NCI-H345 treated with DMSO at 0.1 percent for 48 hours (cell line): ENCODE measurements around the gene GOLGA3.
"Not testable (repeated sequence)": the region's sequence is repeated elsewhere in the genome, so short reads cannot be mapped to it uniquely, and the experiment has no call there.

Source experiments
- DNase-seq: peaks from one replicate; lab custom pipeline; 2025; ENCODE audit not compliant: unreplicated experiment; lab: John Stamatoyannopoulos, UW

Gene GOLGA3

DNA sequence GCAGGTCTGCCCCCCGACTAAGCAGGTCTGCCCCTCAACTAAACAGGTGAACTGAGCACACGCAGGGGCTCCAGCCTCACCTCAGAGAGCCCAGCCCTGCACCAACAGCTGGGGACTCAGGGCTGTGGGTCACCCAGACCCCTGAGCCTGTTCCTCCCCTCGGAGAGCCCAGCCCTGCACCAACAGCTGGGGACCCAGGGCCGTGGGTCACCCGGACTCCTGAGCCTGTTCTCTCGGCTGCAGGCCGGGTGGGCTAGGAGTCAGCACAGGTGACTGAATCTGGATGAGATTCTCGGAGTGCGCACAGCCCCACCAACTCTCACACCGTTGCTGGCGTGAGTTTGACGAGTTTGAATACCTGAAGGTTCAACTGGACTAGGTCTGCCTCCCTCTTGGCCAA is 46.7 kb downstream of the GOLGA3 start:
- no peak for DNase-seq

GRCh38 chr12:132779781-132780353 is 48.8 kb downstream of the GOLGA3 start:
- no peak for DNase-seq

DNA sequence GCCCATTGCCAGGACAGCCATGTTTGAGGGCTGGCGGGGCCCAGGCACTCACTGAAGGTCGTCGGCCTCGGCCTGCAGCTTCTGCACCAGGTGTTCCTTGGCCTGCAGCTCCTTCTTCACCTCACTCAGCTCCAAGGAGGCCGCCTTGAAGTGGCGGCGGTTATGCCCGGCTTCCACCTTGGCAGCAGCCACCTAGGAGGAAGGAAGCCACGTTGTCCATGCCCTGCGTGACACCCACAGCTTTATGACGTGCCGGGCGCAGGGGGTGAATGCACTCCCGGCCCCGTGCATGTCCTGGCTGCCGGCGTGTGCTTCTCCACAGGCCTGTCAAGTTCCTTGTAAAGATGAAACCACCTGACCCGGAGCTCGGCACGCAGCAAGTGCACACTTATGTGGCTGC is 51.1 kb downstream of the GOLGA3 start:
- no peak for DNase-seq

GRCh38 chr12:132776816-132777568 is 51.7 kb downstream of the GOLGA3 start:
- DNase-seq, result no peak

GRCh38 chr12:132776230-132776625 is 52.4 kb downstream of the GOLGA3 start:
- not testable (repeated sequence) for DNase-seq

- DNase-seq, result no peak
These were observed 53.0 kb downstream of the GOLGA3 start for GRCh38 chr12:132775502-132776229.

DNA sequence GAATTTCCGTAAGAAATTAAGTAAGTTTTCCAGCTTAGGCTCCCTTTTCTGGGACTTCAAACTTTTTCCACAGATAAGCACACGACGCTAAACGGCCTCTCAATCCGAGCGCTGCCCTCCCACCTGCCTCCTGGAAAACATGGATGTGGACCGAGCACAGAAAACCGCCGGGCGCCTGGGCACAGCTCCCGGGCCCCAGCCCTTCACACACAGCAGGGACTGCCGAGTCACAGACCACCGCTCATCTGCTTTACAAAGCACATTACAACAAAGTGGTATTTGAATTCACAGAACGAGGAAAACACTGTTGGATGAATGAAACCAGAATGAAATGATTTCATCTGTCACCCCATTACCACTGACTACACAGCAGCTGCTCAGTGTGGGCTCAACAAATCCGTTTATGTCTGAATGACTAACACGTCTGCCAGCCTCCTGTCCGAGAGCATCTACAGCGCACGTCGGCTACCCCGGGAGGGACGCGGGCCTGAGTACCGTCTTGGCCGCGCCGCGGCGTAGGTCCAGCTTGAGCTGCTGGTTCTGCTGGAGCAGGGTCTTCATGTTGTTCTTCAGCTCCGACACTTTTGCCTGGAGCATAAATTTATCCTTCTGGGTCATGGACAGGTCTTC is 53.9 kb downstream of the GOLGA3 start:
- no peak for DNase-seq

DNA sequence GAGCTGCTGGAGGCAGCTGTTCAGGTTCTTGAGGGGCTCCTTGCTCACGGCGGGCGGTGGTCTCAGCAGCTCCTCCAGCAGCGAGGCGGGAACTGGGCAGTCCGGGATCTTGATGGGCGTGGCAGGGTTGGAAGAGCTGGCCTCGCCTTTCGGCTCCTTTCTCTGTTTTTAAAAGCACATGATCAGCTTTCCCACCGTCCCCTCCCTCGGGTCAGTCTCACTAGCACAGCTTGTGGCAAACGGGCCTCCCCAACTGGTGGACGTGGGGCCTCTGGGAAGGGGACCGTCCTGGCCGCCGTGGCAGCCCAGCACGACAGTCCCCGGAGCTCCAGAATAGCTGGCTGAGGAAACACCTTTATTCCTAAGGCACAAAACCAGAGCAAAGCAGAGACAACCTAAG is 54.5 kb downstream of the GOLGA3 start:
- DNase-seq, result no peak

DNA sequence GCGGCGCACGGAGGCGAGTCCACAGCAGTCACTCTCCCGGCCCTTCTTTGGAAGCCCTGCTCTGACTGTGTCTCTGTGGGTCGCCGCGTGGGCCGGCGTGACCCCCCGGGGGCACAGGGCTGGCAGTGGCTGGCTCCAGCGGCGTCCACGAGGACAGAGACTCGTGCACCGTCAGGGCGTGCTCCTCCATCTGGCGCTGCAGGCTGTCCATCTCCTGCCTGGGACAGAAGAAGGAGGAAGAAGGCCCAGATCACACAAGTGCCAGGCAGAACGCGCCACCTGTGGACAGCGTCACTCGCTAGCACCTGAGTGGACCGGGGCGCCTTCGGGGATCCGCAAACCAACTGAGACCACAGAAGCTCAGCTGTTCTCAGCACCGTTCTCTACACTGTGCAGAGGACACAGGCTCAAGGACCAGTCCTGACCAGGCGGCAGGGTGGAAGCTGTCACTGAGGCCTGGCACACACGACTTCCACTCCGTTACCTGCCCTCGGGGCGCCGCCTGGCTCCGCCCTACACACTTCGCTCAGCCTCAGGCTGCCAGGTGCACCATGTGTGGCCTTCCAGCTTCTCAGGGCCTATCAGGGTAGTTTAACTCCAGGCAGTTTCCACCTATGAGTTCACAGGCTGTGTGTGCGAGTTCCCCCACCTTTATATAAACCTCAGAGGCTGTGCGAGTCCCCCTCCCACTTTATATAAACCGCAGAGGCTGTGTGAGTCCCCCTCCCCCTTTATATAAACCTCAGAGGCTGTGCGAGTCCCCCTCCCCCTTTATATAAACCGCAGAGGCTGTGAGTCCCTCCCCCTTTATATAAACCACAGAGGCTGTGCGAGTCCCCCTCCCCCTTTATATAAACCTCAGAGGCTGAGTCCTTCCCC is 55.4 kb downstream of the GOLGA3 start:
- no peak for DNase-seq

- no peak for DNase-seq
These were observed 56.1 kb downstream of the GOLGA3 start for GRCh38 chr12:132772606-132773005.

DNA sequence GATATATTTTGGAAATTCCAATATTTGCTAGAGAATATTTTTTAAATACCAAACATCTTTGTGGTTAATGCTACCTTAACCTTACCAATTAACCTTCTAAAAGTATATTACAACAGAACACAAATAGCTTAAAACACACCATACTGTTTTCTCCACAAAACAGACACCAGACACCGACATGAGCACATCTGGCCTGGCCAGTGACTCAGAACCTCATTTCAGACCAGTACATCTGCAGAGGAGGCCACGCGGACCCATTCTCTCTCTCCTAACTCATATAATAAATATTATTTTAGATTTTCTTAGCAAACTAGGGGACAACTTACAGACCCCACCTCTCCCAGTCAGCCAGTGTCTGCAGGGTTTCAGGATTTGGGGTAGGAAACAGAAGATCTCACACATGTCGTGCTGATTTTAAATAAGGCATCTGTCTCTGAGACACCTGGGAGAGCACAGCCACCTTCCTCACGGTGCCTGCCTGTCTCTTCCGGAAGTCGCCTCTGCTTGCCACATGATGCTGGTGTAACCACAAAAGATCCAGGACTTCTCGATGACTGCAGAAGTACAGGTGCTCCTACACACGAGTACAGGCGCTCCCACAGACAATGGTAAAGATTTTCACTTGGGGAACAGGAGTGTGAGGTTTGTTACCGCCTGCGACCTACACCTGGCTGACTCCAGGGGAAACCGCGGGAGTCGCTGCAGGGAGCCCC is 57.4 kb downstream of the GOLGA3 start:
- DNase-seq, result no peak

DNA sequence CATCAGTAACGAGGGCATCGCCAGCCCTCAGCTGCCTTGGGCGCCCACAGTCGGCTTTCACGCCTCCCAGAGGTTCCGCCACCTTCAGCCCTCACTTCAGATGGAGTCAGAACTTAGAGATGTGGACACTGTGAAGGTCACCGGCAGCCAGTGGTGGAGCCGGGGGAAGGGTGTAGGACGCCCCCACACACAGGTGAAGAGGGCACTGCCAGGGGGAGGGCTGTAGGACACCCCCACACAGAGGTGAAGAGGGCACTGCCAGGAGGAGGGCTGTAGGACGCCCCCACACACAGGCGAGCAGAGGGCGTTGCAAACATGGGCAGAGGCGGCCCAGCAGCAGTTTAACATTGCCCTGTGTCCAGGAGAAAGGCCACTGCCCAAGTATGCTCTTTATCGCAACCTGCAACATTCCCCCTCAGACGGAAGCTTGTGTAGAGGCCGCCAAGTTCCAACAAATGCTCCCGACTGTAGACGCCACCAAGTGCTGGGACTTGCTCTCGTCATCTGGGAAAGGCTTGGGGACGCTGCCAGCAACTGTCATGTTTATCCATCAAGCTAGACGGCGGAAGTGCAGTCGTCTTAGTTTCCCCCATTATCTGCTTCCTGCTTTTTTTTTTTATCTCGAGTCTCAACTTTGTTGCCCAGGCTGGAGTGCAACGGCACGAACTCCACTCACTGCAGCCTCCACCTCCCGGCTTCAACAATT is 62.1 kb downstream of the GOLGA3 start:
- no peak for DNase-seq

GRCh38 chr12:132765361-132765760 is 63.3 kb downstream of the GOLGA3 start:
- no peak for DNase-seq

- no peak for DNase-seq
These were observed 64.4 kb downstream of the GOLGA3 start for GRCh38 chr12:132764231-132764630.

DNA sequence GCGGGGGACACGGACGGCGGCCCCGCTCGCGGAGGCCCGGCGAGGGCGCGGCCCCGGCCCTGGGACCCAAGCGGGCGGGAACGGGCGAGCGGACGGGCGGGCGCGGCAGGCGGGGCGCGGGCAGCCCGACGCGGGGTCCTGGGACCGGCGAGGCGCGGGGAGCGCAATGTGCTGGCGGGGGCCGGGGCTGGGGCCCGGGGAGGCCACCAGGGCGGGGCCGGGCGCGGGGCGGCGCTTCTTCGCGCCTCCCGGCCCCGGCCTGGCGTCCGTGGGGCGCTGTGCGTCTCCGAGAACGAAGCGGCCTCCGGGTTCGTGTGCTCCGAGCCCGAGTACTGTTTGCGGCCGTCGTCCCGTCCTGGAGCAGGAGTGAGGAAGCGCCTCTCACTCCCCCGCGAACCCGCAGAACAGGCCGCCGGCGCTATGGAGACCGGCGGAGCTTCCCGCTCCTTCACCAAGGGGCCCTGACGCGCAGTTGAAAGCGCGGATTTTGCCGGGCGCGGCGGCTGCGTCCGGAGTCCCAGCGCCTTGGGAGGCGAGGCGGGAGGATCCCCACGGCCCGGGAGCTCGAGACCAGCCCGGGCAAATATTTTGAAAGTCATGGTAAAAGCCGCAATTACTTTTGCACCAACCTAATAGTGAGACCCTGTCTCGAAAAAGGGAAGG is 66.6 kb downstream of the GOLGA3 start:
- peak; percentile 30 for DNase-seq

GRCh38 chr12:132761032-132761920 is 67.4 kb downstream of the GOLGA3 start, which contains the start of gene ANKLE2:
ANKLE2 (minus strand) TSS chr12:132761832; CDS start chr12:132761798, 34 bp downstream.
- DNase-seq, result no peak

GRCh38 chr12:132759359-132759758 is 69.3 kb downstream of the GOLGA3 start:
- no peak for DNase-seq

- not testable (repeated sequence) for DNase-seq
These were observed 69.8 kb downstream of the GOLGA3 start for GRCh38 chr12:132758825-132759224.
